HG03460 (cell line): ENCODE measurements around the gene RNF149.
"Not testable (repeated sequence)": the region's sequence is repeated elsewhere in the genome, so short reads cannot be mapped to it uniquely, and the experiment has no call there.

Experiments used
- ATAC-seq: cut with Tn5 transposase; IDR thresholded peaks from one replicate; pipeline ENCODE4 v1.9.1; 2021; ENCODE audit not compliant: unreplicated experiment

Gene RNF149

GRCh38 chr2:101235956-101236355 is 72.5 kb downstream of the RNF149 start:
- not testable (repeated sequence) for ATAC-seq

GRCh38 chr2:101234169-101234938 is 74.1 kb downstream of the RNF149 start:
- ATAC-seq: no peak

DNA sequence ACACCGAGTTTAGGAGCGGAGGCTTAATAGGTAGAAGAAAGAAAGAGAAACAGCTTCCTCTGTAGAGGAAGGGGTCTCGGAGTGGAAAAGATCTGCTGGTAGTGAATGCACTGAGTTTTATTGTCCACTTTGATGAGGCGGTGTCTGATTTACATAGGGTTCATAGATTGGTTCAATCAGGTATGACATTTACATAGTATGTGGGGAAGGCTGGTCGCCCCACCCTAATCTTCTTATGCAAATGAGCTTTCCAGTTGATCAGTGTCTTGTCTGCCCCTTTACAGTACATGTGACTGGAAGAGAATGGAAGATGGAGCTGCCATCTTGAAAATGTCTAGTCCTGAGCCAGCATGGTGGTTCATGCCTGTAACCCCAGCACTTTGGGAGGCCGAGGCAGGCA is 75.7 kb downstream of the RNF149 start:
- no peak for ATAC-seq

DNA sequence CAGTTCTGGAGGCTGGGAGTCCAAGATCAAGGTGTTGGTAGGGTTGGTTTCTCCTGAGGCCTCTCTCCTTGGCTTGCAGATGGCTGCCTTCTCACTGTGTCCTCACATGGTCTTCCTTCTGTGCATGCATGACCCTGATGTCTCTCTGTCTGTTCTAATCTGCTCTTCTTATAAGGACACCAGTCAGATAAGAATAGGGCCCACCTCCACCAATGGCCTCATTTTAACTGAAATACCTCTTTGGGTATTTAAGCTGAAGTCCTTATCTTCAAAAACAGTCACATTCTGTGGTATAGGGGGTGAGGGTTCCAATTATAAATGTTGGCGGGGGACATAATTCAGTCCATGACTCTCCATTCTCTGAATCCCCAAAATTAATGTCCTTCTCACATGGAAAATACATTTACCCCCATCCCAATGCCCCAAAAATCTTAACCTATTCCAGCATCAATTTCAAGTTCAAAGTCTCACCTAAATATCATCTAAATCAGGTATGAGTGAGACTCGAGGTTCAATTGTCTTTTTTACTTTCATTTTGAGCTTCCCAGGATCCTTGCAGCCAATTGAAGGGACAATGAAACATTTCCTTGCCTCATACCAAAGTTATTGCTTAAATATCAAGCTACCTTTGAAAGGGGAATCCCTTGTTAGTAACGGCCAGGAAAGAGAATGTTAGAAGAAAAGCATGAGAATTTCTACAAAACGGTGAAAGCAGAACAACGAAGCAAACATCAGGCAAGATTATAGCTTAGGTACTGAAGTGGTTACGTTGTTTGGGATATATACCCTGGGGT is 76.4 kb downstream of the RNF149 start:
- ATAC-seq: no peak

DNA sequence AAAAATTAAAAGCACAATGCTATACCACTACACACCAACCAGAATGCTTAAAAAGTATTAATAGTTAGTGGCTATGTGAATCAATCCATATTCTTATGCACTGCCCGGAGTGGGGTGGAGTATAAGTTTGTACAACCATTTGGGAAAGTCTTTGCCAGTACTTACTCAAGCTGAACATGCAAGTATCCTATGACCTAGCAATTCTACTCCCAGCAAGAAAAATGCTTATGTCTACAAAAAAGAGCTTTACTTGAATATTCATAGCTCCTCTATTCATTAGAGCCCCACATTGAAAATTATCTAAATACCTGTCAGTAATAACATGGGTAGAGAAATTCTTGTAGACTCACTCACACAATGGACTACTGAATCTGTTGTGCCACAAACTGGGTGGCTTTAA is 77.3 kb downstream of the RNF149 start:
- no peak for ATAC-seq

DNA sequence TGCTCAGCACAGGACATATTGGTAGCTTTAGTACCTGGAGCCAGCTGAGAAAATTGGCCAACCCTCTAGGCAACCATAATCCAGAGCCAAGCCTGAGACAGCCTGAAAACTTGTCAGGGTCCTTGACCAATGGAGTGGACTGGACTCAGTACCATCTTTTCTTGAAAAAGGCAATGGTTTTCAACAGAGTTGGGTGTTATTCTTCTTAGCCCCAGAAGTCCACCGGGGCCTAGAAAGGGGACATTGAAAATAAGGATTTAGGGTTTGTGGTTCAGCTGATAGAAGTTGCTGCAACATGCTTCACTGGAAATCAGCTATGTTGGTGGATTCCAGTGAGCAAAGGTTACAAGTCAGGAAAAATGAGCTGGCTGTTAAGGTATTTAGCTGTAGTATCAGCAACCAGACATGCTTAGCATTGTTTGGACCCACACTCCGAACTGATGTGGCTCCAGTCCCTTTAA is 77.9 kb downstream of the RNF149 start:
- ATAC-seq: no peak
